HCT116 (cell line): Measurements from ENCODE around the gene MICAL3.

ENCODE experiments used
- ATF3 ChIP-seq: IDR thresholded peaks from 2 replicates; pipeline ENCODE4 v1.6.1; 2012
- CTCF ChIP-seq, 3 experiments: fragments of 200-600 bp in 1 of 3; sonication (generic) in 1 of 3; IDR thresholded peaks in 2 of 3; conservative IDR thresholded peaks in 1 of 3; 2 replicates each; pipeline ENCODE4 v1.5.1; 2012 to 2017; ENCODE audit warnings: low read depth in 2 of 3, low read length in 2 of 3, antibody characterized with exemption in 1 of 3, borderline replicate concordance in 1 of 3, control low read depth in 1 of 3, mild to moderate bottlenecking in 1 of 3, mixed read lengths in 1 of 3, mixed run types in 1 of 3, moderate library complexity in 1 of 3; ENCODE audit not compliant: insufficient read depth in 1 of 3
- EZH2 ChIP-seq: fragments of 200-600 bp; sonication (generic); IDR thresholded peaks from 2 replicates; pipeline ENCODE4 v1.6.1; 2017; ENCODE audit warnings: antibody characterized with exemption, mixed run types
- EZH2phosphoT487 ChIP-seq: fragments of 200-600 bp; IDR thresholded peaks from 2 replicates; pipeline ENCODE4 v1.6.1; 2018; ENCODE audit warnings: antibody characterized with exemption, borderline replicate concordance
- FOSL1 ChIP-seq: IDR thresholded peaks from 2 replicates; pipeline ENCODE4 v1.6.1; 2012; ENCODE audit warnings: low read depth
- MAX ChIP-seq: IDR thresholded peaks from 2 replicates; pipeline ENCODE4 v1.6.1; 2012
- POLR2A ChIP-seq: IDR thresholded peaks from 2 replicates; pipeline ENCODE4 v1.7.0; 2011; ENCODE audit warnings: borderline replicate concordance; ENCODE audit not compliant: insufficient read depth, insufficient read length; ENCODE audit errors: extremely low read depth
- POLR2AphosphoS5 ChIP-seq: IDR thresholded peaks from 2 replicates; pipeline ENCODE4 v1.6.1; 2011; ENCODE audit warnings: mild to moderate bottlenecking, low read depth, low read length, moderate library complexity
- RAD21 ChIP-seq: IDR thresholded peaks from 2 replicates; pipeline ENCODE4 v1.6.1; 2012; ENCODE audit warnings: low read depth, mild to moderate bottlenecking
- REST ChIP-seq: IDR thresholded peaks from 2 replicates; pipeline ENCODE4 v1.6.1; 2012; ENCODE audit warnings: low read depth
- SIN3A ChIP-seq: IDR thresholded peaks from 2 replicates; pipeline ENCODE4 v1.6.1; 2012; ENCODE audit warnings: low read depth
- TCF7L2 ChIP-seq: IDR thresholded peaks from 2 replicates; pipeline ENCODE4 v1.7.0; 2011; ENCODE audit warnings: borderline replicate concordance, inconsistent platforms; ENCODE audit not compliant: insufficient read depth, insufficient read length; ENCODE audit errors: extremely low read depth
- YY1 ChIP-seq: IDR thresholded peaks from 2 replicates; pipeline ENCODE4 v1.6.1; 2011; ENCODE audit warnings: low read length, low read depth, moderate library complexity, mild to moderate bottlenecking; ENCODE audit not compliant: insufficient replicate concordance; ENCODE audit errors: extremely low read depth
- ZNF274 ChIP-seq: fragments of 200-500 bp; sonication (Bioruptor generic); IDR thresholded peaks from 2 replicates; pipeline ENCODE4 v1.6.1; 2014; ENCODE audit warnings: mild to moderate bottlenecking, low read depth, low read length, inconsistent platforms

- TF ChIP-seq SIN3A (no peak), CTCF (IDR thresholded peaks at IDR 0.05 in 2 of 3, conservative IDR thresholded peaks at IDR 0.05 in 1 of 3; ENCODE audit: borderline replicate concordance in 1 of 3, insufficient read depth in 1 of 3, low read depth in 2 of 3, low read length in 2 of 3) (no peak), REST (no peak), EZH2 (no peak), FOSL1 (no peak), ZNF274 (no peak), POLR2A (no peak), POLR2AphosphoS5 (no peak), YY1 (no peak), TCF7L2 (no peak), MAX (no peak), EZH2phosphoT487 (no peak), RAD21 (no peak), ATF3 (no peak)
Observed at GRCh38 chr22:17769716-17770082, 254.7 kb downstream of the MICAL3 start.
